Measurements from ENCODE around the gene RNF11.

The RNF11 gene

DNA sequence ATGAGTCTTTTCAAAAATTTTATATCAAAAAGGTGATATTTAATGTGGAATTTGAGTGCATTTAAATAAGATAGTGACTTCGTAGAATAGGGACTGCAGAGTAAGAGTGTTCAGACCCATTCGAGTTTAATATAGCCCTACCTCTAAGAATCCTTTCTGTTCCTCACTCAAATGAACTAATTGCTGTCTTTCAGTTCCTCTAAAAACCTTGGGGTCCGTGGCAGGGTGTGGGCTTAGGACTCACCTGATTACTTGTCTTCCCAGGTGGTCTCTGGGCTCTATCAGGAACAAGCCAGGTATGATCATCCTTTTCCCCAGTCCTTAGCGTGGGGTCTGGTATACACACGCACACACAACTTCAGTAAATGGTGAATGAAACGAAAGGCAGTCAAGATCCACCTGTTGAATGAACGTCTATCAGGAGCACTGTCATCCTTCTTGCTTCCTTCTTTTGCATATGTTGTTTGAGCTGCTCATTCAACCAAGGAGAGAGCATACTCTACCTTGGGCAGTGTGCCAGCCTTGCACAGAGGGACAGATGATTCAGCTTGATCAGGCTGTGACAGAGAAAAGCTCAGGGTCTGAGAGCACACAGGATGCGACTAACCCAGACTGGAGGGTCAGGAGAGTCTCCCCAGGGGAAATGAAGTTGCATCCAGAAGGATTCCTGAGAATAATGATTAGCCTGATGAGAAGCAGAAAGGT is 1.2 kb upstream of the RNF11 start:
- TF ChIP-seq, protein P1, sequence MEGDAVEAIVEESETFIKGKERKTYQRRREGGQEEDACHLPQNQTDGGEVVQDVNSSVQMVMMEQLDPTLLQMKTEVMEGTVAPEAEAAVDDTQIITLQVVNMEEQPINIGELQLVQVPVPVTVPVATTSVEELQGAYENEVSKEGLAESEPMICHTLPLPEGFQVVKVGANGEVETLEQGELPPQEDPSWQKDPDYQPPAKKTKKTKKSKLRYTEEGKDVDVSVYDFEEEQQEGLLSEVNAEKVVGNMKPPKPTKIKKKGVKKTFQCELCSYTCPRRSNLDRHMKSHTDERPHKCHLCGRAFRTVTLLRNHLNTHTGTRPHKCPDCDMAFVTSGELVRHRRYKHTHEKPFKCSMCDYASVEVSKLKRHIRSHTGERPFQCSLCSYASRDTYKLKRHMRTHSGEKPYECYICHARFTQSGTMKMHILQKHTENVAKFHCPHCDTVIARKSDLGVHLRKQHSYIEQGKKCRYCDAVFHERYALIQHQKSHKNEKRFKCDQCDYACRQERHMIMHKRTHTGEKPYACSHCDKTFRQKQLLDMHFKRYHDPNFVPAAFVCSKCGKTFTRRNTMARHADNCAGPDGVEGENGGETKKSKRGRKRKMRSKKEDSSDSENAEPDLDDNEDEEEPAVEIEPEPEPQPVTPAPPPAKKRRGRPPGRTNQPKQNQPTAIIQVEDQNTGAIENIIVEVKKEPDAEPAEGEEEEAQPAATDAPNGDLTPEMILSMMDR (conservative IDR thresholded peaks at IDR 0.05; ENCODE audit: low read depth), result no peak
- no peak for DNase-seq (ENCODE audit: low spot score)
- no peak overlapping the region for H3K27ac ChIP-seq
- POLR2A ChIA-PET (ENCODE audit: low non-redundant PET), result interaction anchor here (0.7 kb wide), 1 partner anchor 61 kb away, joined by 3 read pairs; no protein-coding TSS in a partner anchor
- CTCF ChIA-PET, result interaction anchor here (0.6 kb wide), 1 partner anchor 191 kb away, joined by 3 read pairs; no protein-coding TSS in a partner anchor

GRCh38 chr1:51236531-51237350 is 668 bp downstream of the RNF11 start:
- TF ChIP-seq, protein P1 (conservative IDR thresholded peaks at IDR 0.05; ENCODE audit: low read depth), result no peak
- peak; percentile 60 for DNase-seq (ENCODE audit: low spot score)
- ChIA-PET POLR2A (ENCODE audit: low non-redundant PET) (interaction anchor here (0.5 to 0.6 kb wide), 4 partner anchors 16 to 294 kb away, joined by 4 to 8 read pairs (median 4); no protein-coding TSS in a partner anchor), CTCF (no interaction called here)
- H3K27ac ChIP-seq, result peak overlapping the region; percentile 88

DNA sequence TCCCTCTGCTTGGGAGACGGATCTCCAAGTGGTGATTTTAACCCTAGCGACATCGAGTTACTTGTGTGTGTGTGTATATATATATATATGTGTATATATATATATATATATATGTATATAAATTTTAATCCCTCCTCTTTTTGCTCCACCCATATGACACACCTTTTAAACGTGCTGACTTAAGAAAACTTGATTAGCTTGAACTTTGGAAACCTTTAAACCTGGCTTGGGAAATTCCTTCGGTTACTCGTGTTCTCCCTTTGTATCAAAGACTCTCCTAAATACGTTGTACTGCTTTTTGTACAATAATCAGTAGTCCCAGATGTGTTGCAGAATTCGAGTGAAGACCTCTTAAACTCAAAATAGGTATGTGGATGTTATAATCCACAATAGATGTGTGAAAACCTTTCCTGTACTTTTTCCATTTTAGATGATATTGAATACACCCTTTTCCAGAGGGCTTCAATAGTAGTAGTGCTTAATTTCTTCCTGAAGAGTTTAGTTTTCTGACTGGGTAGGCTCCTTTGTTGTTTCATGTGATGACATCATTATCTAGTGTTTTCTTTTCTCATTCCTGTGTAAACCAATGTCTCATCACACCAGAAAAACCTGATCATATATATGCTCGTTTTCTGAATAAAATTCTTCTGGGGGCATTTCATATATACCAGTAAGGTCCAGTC is 1.4 kb downstream of the RNF11 start:
- CTCF ChIA-PET, result interaction anchor here (0.6 kb wide), 1 partner anchor 1426 kb away, joined by 3 read pairs; no protein-coding TSS in a partner anchor
- POLR2A ChIA-PET (ENCODE audit: low non-redundant PET), result no interaction called here
- TF ChIP-seq, protein P1 (conservative IDR thresholded peaks at IDR 0.05; ENCODE audit: low read depth), result no peak
- H3K27ac ChIP-seq, result peak overlapping the region; percentile 88
- peak; percentile 49 for DNase-seq (ENCODE audit: low spot score)

- no peak overlapping the region; the same call in 1 of the 2 replicates for H3K27ac ChIP-seq
- TF ChIP-seq, protein P1 (conservative IDR thresholded peaks at IDR 0.05; ENCODE audit: low read depth), result no peak
- POLR2A ChIA-PET (ENCODE audit: low non-redundant PET), result no interaction called here
- CTCF ChIA-PET, result interaction anchor here (0.5 to 0.6 kb wide), 4 partner anchors 10 to 1427 kb away, joined by 3 to 4 read pairs (median 3); no protein-coding TSS in a partner anchor
- no peak for DNase-seq (ENCODE audit: low spot score)
Measured at GRCh38 chr1:51238034-51238403, 1.9 kb downstream of the RNF11 start.

GRCh38 chr1:51240084-51240483 is 4.0 kb downstream of the RNF11 start:
- DNase-seq (ENCODE audit: low spot score), result no peak
- TF ChIP-seq, protein P1 (conservative IDR thresholded peaks at IDR 0.05; ENCODE audit: low read depth), result no peak
- H3K27ac ChIP-seq, result no peak overlapping the region
- CTCF ChIA-PET, result no interaction called here
- POLR2A ChIA-PET (ENCODE audit: low non-redundant PET), result no interaction called here

- DNase-seq (ENCODE audit: low spot score), result no peak
- TF ChIP-seq, protein P1 (conservative IDR thresholded peaks at IDR 0.05; ENCODE audit: low read depth), result no peak
- POLR2A ChIA-PET (ENCODE audit: low non-redundant PET), result no interaction called here
- CTCF ChIA-PET, result no interaction called here
- no peak overlapping the region for H3K27ac ChIP-seq
Measured at GRCh38 chr1:51241119-51241518, 5.0 kb downstream of the RNF11 start.
